Measurements from ENCODE around the gene ADA. TPM values are rescaled to one million over a fixed set of nuclear protein-coding genes. Genes with fewer than 3 reads are reported as not detected.

Gene ADA
- polyA plus RNA-seq, 3 donors = 6.3 to 7.0 (median 6.3) TPM

DNA sequence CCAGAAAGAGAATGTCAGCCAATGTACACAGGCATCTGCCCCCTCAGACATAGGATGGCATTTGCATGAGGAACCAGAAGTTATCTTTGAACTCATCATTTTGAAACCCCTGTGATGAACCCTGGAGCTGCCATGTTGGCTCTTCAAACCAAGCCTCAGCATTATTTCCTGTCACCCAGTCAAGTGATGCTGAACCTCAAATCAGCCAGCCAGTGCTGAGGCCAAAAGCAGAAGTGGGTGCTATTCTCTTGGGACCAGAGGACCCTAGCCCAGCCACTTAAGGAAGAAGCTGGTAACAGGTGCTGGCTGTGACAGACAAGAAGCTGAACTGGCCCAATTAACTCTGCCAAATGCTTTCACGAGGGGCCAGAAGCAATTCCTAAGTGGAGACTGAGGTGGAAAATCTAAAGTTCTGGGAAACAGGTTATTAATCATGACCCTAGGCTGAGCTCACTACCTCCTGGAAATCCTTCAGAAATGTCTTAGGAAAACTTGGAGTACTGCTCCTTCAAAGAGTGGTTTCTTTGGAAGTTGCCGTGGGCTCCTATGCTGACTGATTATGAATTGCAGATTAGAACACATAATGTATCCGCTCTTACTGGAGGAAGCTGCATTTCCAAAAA is 65.1 kb downstream of the ADA start:
- no peak for DNase-seq (ENCODE audit: low read depth in 3 of 3, low spot score in 2 of 3)

DNA sequence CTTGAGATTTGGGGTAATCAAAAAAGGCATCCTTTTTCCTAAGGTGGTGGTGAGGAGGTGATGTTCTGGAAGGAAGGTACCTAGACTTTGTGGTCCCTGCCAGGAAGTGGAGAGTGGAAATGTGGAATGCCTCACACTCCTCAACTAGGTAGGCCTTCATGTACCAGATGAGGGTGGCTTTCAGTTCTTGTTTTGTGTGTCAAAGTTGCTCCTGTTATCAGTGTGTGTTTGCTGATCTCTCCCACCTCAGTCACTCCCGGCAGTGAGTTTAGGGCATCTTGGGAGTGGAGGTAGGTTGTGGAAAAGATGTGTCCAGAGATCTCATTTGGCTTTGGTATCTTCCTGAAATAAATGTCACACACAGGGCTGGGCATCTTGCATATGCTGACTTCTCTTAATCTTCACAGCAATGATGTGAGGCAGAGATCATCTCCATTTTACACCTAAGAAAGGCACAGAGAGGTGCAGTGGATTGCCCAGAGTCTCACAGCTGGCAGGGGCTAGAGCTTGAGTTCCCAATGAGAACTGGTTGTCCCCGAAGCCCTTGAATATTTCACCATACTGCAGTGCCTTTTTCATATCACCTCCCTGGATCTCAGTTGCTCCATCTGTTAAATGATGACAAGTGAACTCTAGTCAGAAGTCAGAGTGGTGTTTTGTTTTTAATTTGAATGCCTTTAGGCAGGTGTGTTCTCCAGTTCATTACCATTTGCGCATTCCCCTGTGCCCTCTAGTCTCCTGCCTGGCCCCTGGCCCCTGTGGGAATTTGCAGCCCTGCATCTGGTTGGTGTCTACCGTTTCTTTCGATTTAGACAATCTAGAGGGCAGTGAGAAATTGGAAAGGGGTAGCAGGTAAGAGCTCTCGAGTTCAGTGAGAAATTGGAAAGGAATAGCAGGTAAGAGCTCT is 66.2 kb downstream of the ADA start:
- no peak for DNase-seq (ENCODE audit: low read depth in 3 of 3, low spot score in 2 of 3)

DNA sequence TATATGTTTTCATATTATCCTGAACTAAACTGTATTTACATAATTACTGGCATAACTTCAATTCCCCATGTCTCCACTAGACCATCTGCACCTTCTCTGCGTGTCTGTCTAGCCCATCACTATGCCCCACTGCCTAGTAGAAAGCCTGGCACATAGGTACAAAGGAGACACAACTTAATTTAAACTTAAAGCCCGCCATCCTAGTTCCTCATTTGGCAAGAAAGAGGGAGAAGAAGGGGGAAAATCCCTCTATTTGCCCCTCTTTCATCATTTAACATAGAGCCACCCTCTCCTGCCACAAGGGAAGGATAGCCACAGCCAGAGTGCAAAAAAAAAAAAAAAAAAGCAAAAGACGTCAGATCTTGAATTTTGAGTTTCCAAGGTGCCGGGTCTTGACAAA is 67.3 kb downstream of the ADA start:
- no peak for DNase-seq (ENCODE audit: low read depth in 3 of 3, low spot score in 2 of 3)

GRCh38 chr20:44583157-44583556 is 68.3 kb downstream of the ADA start:
- no peak for DNase-seq (ENCODE audit: low read depth in 3 of 3, low spot score in 2 of 3)

DNA sequence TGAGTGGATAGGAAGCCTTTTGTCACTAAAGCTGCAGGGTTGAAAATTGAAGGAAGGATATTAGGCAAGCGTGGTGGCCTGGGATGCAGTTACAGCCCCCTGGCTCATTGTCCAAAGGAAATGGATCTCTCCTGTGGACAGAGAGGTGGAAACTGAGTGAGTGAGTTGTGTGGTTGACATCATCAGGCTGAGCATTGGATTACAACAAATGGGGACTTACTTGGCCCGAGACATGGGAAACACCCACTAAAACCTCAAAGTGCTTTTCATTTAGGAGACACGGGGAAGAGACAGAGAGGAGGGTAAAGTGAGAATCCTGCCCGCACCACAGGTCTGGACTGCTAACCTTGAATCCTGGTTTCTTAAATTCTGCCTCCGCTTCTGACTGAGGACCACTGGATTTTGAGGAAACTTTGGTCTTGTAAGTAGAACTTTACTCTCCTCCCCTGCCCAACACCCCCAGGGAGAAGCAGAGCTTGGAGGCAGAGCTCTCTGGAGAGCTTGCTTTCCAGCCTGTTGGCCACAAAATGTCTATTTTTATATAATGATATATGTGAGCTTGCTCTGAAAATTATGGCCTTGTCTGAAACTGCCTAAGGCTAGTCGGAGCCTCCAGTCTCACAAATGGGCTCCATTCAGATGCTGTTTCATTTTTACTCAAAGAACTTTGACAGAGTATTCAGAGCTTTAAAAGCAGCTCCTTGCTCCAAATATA is 69.0 kb downstream of the ADA start, which contains the start of gene PKIG:
PKIG (plus strand) TSS at position 269 of the 715 bp plus-strand sequence. CDS start 31,978 bp downstream, outside the sequence.
- DNase-seq (ENCODE audit: low read depth in 3 of 3, low spot score in 2 of 3) = no peak

DNA sequence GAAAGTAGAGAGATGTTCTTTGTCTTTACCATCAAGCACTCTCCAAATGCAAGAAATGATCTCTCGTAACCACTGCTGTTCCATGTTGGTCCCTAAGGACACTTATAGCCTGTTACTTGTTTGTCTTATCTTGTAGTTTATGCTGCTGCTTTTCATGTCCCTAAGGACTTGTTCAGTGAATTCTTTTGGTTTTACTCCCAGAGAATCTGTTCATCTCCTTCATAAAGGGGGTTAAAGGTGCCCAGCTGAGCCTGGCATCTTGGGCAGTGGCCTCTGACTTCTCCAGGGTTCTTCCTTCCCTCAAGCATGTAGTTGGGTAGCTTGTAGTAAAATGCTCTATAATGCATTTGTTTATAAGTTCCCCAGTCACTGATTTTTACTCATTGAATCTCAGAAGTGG is 70.0 kb downstream of the ADA start:
- no peak for DNase-seq (ENCODE audit: low read depth in 3 of 3, low spot score in 2 of 3)

DNA sequence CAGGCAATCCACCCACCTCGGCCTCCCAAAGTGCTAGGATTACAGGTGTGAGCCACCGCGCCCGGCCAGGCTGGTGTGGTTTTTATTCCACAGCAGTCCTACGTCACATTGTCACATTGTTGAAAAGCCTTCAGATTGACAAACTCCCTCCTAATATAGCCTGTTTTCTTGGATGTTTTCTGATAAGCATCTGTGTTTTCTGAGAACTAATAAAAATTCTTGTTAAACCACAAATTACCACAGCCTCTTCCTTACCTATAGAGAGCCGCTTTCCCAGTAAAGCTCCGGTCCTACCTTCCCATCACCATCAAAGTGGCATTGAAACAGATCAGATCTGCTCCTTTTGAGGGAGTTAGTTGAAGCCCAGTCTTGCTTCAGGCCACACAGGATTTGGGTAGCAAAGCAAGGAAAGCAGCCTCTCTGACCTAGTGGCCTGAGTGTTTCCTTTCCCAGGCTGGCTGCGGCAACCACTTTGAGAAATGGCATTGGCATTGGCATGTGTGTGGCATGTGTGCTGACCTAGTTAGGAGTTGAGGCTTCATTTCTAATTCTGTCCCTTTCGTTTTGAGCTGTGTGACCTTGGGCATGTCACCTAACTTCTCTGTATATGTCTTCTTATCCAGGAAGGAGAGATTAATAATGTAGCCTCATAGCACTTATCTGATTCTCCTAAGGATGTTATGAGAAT is 70.8 kb downstream of the ADA start:
- DNase-seq (ENCODE audit: low read depth in 3 of 3, low spot score in 2 of 3) = no peak

- no peak for DNase-seq (ENCODE audit: low read depth in 3 of 3, low spot score in 2 of 3)
These were observed 72.0 kb downstream of the ADA start for GRCh38 chr20:44579313-44580081.

DNA sequence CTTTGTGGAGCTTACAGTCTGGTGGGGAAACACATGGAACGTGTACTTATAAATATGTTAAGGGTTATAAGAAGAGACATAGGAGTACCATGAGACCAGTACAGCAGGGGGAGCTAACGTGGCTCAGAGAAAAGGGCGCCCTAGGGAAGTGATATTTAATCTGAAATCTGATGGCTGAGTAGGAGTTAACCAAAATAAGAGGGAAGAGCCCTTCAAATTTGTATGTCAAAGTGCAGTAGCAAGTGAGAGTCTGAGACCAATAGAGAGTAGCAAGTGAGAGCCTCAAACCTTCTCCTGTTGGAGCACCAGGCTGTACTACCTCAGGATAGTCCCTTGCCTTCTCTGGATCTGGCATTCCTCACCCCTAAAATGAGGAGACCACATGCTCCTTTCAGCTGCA is 75.2 kb downstream of the ADA start:
- DNase-seq (ENCODE audit: low read depth in 3 of 3, low spot score in 2 of 3) = no peak

DNA sequence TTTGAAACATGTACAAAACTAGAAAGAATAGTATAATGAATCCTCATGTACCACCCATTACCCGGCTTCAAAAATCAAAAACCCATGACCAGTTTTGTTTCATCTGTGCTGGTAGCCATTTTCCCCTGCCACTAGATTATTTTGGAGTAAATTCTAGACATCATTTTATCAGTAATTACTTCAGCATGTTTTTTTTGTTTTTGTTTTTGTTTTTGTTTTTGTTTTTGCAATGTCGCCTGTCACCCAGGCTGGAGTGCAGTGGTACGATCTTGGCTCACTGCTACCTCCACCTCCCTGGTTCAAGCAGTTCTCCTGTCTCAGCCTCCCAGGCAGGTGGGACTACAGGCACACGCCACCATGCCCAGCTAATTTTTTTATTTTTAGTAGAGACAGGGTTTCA is 77.1 kb downstream of the ADA start:
- DNase-seq (ENCODE audit: low read depth in 3 of 3, low spot score in 2 of 3) = no peak

GRCh38 chr20:44573501-44573869 is 78.0 kb downstream of the ADA start:
- DNase-seq (ENCODE audit: low read depth in 3 of 3, low spot score in 2 of 3) = no peak

DNA sequence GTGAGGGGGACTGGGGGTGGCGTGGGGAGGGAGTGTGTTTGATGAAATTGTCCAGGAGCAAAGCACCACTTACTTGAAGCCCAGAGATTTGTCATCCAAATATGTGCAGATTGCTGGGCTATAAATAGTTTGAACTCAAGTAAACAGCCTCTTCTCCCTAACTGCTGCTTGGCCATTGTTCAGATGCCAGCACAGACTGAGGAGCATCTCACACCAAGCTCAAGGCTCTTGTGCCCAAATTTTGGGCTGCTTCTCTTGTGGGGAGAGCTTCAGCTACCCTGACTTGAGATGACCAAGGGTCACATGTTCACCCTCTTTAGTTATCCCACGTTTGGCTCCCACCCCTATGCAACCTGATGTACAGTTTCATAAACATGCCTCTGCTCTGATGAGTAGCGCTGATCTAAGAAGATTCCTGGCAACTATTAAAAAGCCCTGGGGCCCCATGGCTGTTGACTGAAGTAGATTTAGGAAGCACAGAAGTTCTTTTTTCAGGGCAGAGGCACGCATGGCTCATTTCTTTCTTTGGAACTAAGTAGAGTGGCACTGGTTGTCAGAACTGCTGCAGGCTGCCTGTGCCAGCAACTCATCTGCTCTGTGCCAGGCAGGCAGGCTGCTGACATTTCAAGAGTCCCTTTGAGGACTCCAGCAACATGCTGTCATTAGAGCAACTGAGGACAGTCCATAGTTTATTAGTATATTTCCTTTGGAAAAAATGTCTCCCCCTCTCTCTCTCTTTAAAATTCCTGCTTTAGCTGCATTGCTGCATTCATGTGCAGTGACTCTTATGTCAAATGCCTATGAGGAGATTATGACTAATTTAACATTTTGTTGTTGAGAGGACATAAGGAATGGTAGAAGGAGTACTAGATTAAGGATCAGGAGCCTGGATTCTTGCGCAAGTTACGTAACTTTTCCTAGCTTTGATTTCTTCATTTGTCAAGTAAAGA is 78.7 kb downstream of the ADA start:
- no peak for DNase-seq (ENCODE audit: low read depth in 3 of 3, low spot score in 2 of 3)

DNA sequence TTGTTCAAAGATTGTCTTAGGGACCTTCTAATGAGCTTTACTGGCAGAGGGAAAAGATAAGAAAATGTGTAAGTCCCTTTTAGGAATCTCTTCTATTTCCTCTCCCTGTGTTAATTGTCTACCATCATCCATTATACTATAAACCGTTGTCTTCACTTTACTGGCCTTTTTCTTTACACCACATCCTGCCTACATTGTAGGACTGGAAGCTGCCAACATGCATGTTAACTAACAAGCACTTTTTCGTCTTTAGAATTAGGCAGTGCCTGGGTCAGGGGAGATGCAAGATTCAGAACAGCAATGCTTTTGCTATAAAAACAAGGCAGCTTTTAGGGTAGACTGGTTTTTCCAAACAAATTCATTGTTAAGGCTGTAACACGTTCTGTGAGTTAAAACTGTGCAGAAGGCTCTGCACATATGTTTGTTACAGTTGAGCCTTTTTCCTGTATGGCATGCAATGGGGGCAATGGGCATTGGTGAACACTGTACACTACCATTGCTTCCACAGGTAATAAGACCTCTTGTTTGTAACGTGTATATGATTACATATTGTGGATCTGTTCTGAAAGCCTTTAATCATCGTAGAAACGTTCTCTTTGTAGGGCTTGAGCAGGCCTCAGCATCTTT is 80.0 kb downstream of the ADA start:
- no peak for DNase-seq (ENCODE audit: low read depth in 3 of 3, low spot score in 2 of 3)

- no peak for DNase-seq (ENCODE audit: low read depth in 3 of 3, low spot score in 2 of 3)
These were observed 81.1 kb downstream of the ADA start for GRCh38 chr20:44570367-44570766.

Other genes starting within 250 kb of the ADA start
- 10 to 100 TPM; 10.9 to 13.1 (median 11.6) TPM for gene TTPAL, start 175.8 kb downstream of the ADA start, polyA plus RNA-seq (ENCODE audit: insufficient read length in 3 of 3)
- gene SERINC3, start 129.6 kb downstream of the ADA start, polyA plus RNA-seq (ENCODE audit: insufficient read length in 3 of 3) = 10 to 100 TPM; 73.7 to 76.0 (median 75.4) TPM
- 10 to 100 TPM; 57.8 to 60.6 (median 60.1) TPM for gene PKIG, start 69.1 kb downstream of the ADA start, polyA plus RNA-seq (ENCODE audit: insufficient read length in 3 of 3)
- gene CCN5, start 63.7 kb upstream of the ADA start, polyA plus RNA-seq (ENCODE audit: insufficient read length in 3 of 3) = under 1 TPM in 2 of 3 donors, not detected in 1; 0.11 to 0.15 TPM
- gene KCNK15, start 94.2 kb upstream of the ADA start, polyA plus RNA-seq (ENCODE audit: insufficient read length in 3 of 3) = under 1 TPM in 2 of 3 donors, not detected in 1; 0.06 to 0.11 TPM
- gene RIMS4, start 158.8 kb upstream of the ADA start, polyA plus RNA-seq (ENCODE audit: insufficient read length in 3 of 3) = under 1 TPM; 0.53 to 0.69 (median 0.61) TPM
- 100 to 1,000 TPM; 236 to 251 (median 240) TPM for gene YWHAB, start 234.0 kb upstream of the ADA start, polyA plus RNA-seq (ENCODE audit: insufficient read length in 3 of 3)